Peyer's patch (tissue), 4 donors: ENCODE results near the gene DKKL1. TPM values are rescaled to one million over a fixed set of nuclear protein-coding genes. Genes with fewer than 3 reads are reported as not detected.
A peak's percentile ranks its signal among the peaks of the same experiment; 100 is the strongest.

ENCODE experiments used
- DNase-seq, 3 donors: peaks; one replicate each; pipeline ENCODE4 v3.0.0-alpha.2; 2017 to 2019
- H3K27ac ChIP-seq, 4 donors: fragments of 200-600 bp; sonication (generic); one replicate each; pipeline ENCODE4 v1.5.1; 2016 to 2019
- H3K27me3 ChIP-seq, 2 donors: fragments of 200-600 bp; sonication (generic); one replicate each; pipeline ENCODE4 v1.5.1; 2019
- H3K36me3 ChIP-seq, 3 donors: fragments of 200-600 bp; sonication (generic); one replicate each; pipeline ENCODE4 v1.5.1; 2016 to 2019
- H3K4me1 ChIP-seq, 4 donors: fragments of 200-600 bp; sonication (generic); one replicate each; pipeline ENCODE4 v1.5.1; 2016 to 2019
- H3K4me3 ChIP-seq, 4 donors: fragments of 200-600 bp; sonication (generic); 1 replicate in 3 of 4; 2 replicates in 1 of 4; pipeline ENCODE4 v1.5.1; 2016 to 2019; ENCODE audit warnings: mild to moderate bottlenecking in 1 of 4
- H3K9me3 ChIP-seq, 4 donors: fragments of 200-600 bp; sonication (generic); one replicate each; pipeline ENCODE4 v1.5.1; 2016 to 2019; ENCODE audit warnings: mild to moderate bottlenecking in 1 of 4
- CTCF ChIP-seq, 6 experiments: fragments of 450-650 bp in 4 of 6; fragments of 200-600 bp in 2 of 6; sonication (generic) in 1 of 6; IDR thresholded peaks; one replicate each; pipeline ENCODE4 v1.5.1; 2017 to 2019; ENCODE audit warnings: antibody characterized with exemption in 6 of 6, mild to moderate bottlenecking in 3 of 6, moderate library complexity in 1 of 6
- POLR2A ChIP-seq, 2 donors: fragments of 450-650 bp; IDR thresholded peaks; one replicate each; pipeline ENCODE4 v1.5.1; 2017; ENCODE audit warnings: antibody characterized with exemption in 2 of 2, mild to moderate bottlenecking in 2 of 2, moderate library complexity in 2 of 2
- total RNA-seq, 4 donors: library from RNA; depleted of rRNA; stranded (reverse); fragments of >200 nt; gene quantifications; one replicate each; pipeline ENCODE4 v1.1.0, GENCODE V29; 2016

DKKL1 gene
- total RNA-seq, 4 donors from 2014 or later: not detected

- TF ChIP-seq POLR2A (IDR thresholded peaks at IDR 0.05): no peak
- no peak for TF ChIP-seq CTCF (IDR thresholded peaks at IDR 0.05)
- Histone ChIP-seq H3K4me1 (peaks cover 0 to 29% (median 23%) of the 10 kb centered on the region in 4 donors), H3K27me3 (no peaks in the 10 kb centered on the region), H3K9me3 (no peaks in the 10 kb centered on the region), H3K27ac (peak overlapping the region; percentile 61 to 86 (median 78)), H3K4me3 (peak overlapping the region; percentile 7 to 38 (median 34)), H3K36me3 (peaks cover 0 to 6% (median 0%) of the 10 kb centered on the region in 3 donors)
- DNase-seq: peak; percentile 72 to 96 (median 95)
These were observed 23.4 kb upstream of the DKKL1 start for GRCh38 chr19:49340069-49340864.

GRCh38 chr19:49340865-49341718 lies 22.6 kb upstream of the DKKL1 start:
- H3K4me1 ChIP-seq: peaks cover 0 to 29% (median 23%) of the 10 kb centered on the region in 4 donors
- peak in 2 of 3 donors; percentile 39 to 46 for DNase-seq
- H3K27me3 ChIP-seq: no peaks in the 10 kb centered on the region
- peaks cover 0 to 6% (median 0%) of the 10 kb centered on the region in 3 donors for H3K36me3 ChIP-seq
- H3K4me3 ChIP-seq: no peak overlapping the region
- no peak for TF ChIP-seq CTCF (IDR thresholded peaks at IDR 0.05)
- TF ChIP-seq POLR2A (IDR thresholded peaks at IDR 0.05): no peak
- no peaks in the 10 kb centered on the region for H3K9me3 ChIP-seq
- peak overlapping the region; percentile 14 to 86 (median 78) for H3K27ac ChIP-seq

GRCh38 chr19:49342291-49342721 lies 21.4 kb upstream of the DKKL1 start:
- TF ChIP-seq CTCF (IDR thresholded peaks at IDR 0.05) (no peak), POLR2A (IDR thresholded peaks at IDR 0.05) (no peak)
- peak in 2 of 3 donors; percentile 34 to 45 for DNase-seq
- Histone ChIP-seq H3K36me3 (peaks cover 0 to 14% (median 0%) of the 10 kb centered on the region in 3 donors), H3K9me3 (no peaks in the 10 kb centered on the region), H3K27me3 (no peaks in the 10 kb centered on the region), H3K4me3 (no peak overlapping the region), H3K4me1 (peaks cover 0 to 29% (median 20%) of the 10 kb centered on the region in 4 donors), H3K27ac (no peak overlapping the region)

GRCh38 chr19:49343123-49343522 lies 20.6 kb upstream of the DKKL1 start:
- Histone ChIP-seq H3K9me3 (no peaks in the 10 kb centered on the region), H3K27me3 (no peaks in the 10 kb centered on the region), H3K27ac (no peak overlapping the region), H3K4me1 (peaks cover 0 to 29% (median 18%) of the 10 kb centered on the region in 4 donors), H3K36me3 (peaks cover 0 to 16% (median 0%) of the 10 kb centered on the region in 3 donors), H3K4me3 (no peak overlapping the region)
- peak in 2 of 3 donors; percentile 21 to 39 for DNase-seq
- TF ChIP-seq POLR2A (IDR thresholded peaks at IDR 0.05) (no peak), CTCF (IDR thresholded peaks at IDR 0.05) (no peak)

GRCh38 chr19:49344505-49345423 lies 18.9 kb upstream of the DKKL1 start:
- TF ChIP-seq POLR2A (IDR thresholded peaks at IDR 0.05) (no peak), CTCF (IDR thresholded peaks at IDR 0.05) (no peak)
- H3K27ac ChIP-seq: no peak overlapping the region
- no peaks in the 10 kb centered on the region for H3K27me3 ChIP-seq
- DNase-seq: peak in 1 of 3 donors; percentile 21
- H3K9me3 ChIP-seq: no peaks in the 10 kb centered on the region
- peaks cover 0 to 28% (median 0%) of the 10 kb centered on the region in 3 donors for H3K36me3 ChIP-seq
- H3K4me1 ChIP-seq: peaks cover 0 to 16% (median 6%) of the 10 kb centered on the region in 4 donors
- no peak overlapping the region for H3K4me3 ChIP-seq
